ENCODE data around the gene TMEM191B.
"Not testable (repeated sequence)": the region's sequence is repeated elsewhere in the genome, so short reads cannot be mapped to it uniquely, and the experiment has no call there.

The TMEM191B gene

GRCh38 chr22:18528597-18529415 lies 1.2 kb downstream of the TMEM191B start:
- not testable (repeated sequence) for H3K4me1 ChIP-seq (ENCODE audit: insufficient read depth, low read length); H3K9me3 ChIP-seq (ENCODE audit: insufficient read depth, low read length, severe bottlenecking); H3K27ac ChIP-seq (ENCODE audit: low read length); H3K36me3 ChIP-seq (ENCODE audit: insufficient read depth, low read length); H3K9ac ChIP-seq (ENCODE audit: low read depth, low read length); H3K79me2 ChIP-seq (ENCODE audit: insufficient read depth, low read length); H4K20me1 ChIP-seq (ENCODE audit: insufficient read depth, low read length); H2AFZ ChIP-seq (ENCODE audit: low read depth, low read length); H3K27me3 ChIP-seq (ENCODE audit: insufficient read depth, low read length, poor library complexity)
- Histone ChIP-seq H3K4me3 (ENCODE audit: low read depth in 1 of 2, low read length in 2 of 2) (peak overlapping the region in 1 of 2 experiments; percentile 42; a peak in 2 of 4 replicates), H3K4me2 (ENCODE audit: insufficient read depth, low read length) (peak overlapping the region; percentile 47)
- DNase-seq: peak; percentile 89
- ATAC-seq (ENCODE audit: insufficient read depth, low read depth): peak; percentile 83

GRCh38 chr22:18529416-18530145 lies 2.0 kb downstream of the TMEM191B start:
- not testable (repeated sequence) for H3K9me3 ChIP-seq (ENCODE audit: insufficient read depth, low read length, severe bottlenecking); H3K36me3 ChIP-seq (ENCODE audit: insufficient read depth, low read length); H3K4me1 ChIP-seq (ENCODE audit: insufficient read depth, low read length); H3K79me2 ChIP-seq (ENCODE audit: insufficient read depth, low read length); DNase-seq; ATAC-seq (ENCODE audit: insufficient read depth, low read depth); H3K27ac ChIP-seq (ENCODE audit: low read length); H3K27me3 ChIP-seq (ENCODE audit: insufficient read depth, low read length, poor library complexity); H3K9ac ChIP-seq (ENCODE audit: low read depth, low read length); H3K4me2 ChIP-seq (ENCODE audit: insufficient read depth, low read length); H3K4me3 ChIP-seq (ENCODE audit: low read depth in 1 of 2, low read length in 2 of 2); H4K20me1 ChIP-seq (ENCODE audit: insufficient read depth, low read length); H2AFZ ChIP-seq (ENCODE audit: low read depth, low read length)

GRCh38 chr22:18533633-18534032 lies 6.0 kb downstream of the TMEM191B start:
- not testable (repeated sequence) for H3K36me3 ChIP-seq (ENCODE audit: insufficient read depth, low read length); H3K79me2 ChIP-seq (ENCODE audit: insufficient read depth, low read length); DNase-seq; ATAC-seq (ENCODE audit: insufficient read depth, low read depth); H3K4me2 ChIP-seq (ENCODE audit: insufficient read depth, low read length); H3K4me1 ChIP-seq (ENCODE audit: insufficient read depth, low read length); H4K20me1 ChIP-seq (ENCODE audit: insufficient read depth, low read length); H3K27ac ChIP-seq (ENCODE audit: low read length); H2AFZ ChIP-seq (ENCODE audit: low read depth, low read length); H3K9ac ChIP-seq (ENCODE audit: low read depth, low read length); H3K4me3 ChIP-seq (ENCODE audit: low read depth in 1 of 2, low read length in 2 of 2); H3K9me3 ChIP-seq (ENCODE audit: insufficient read depth, low read length, severe bottlenecking); H3K27me3 ChIP-seq (ENCODE audit: insufficient read depth, low read length, poor library complexity)

- not testable (repeated sequence) for H4K20me1 ChIP-seq (ENCODE audit: insufficient read depth, low read length); H3K4me3 ChIP-seq (ENCODE audit: low read depth in 1 of 2, low read length in 2 of 2); H3K27ac ChIP-seq (ENCODE audit: low read length); H3K4me2 ChIP-seq (ENCODE audit: insufficient read depth, low read length); DNase-seq; H3K36me3 ChIP-seq (ENCODE audit: insufficient read depth, low read length); H3K4me1 ChIP-seq (ENCODE audit: insufficient read depth, low read length); H3K9ac ChIP-seq (ENCODE audit: low read depth, low read length); H3K27me3 ChIP-seq (ENCODE audit: insufficient read depth, low read length, poor library complexity); H3K9me3 ChIP-seq (ENCODE audit: insufficient read depth, low read length, severe bottlenecking); H2AFZ ChIP-seq (ENCODE audit: low read depth, low read length); H3K79me2 ChIP-seq (ENCODE audit: insufficient read depth, low read length)
- peak; percentile 32; the same call in 1 of the 3 replicates for ATAC-seq (ENCODE audit: insufficient read depth, low read depth)
These were observed 6.7 kb downstream of the TMEM191B start for GRCh38 chr22:18534315-18534714.

- not testable (repeated sequence) for H3K27me3 ChIP-seq (ENCODE audit: insufficient read depth, low read length, poor library complexity); H3K9me3 ChIP-seq (ENCODE audit: insufficient read depth, low read length, severe bottlenecking); H3K36me3 ChIP-seq (ENCODE audit: insufficient read depth, low read length); H3K9ac ChIP-seq (ENCODE audit: low read depth, low read length); H4K20me1 ChIP-seq (ENCODE audit: insufficient read depth, low read length); H3K4me3 ChIP-seq (ENCODE audit: low read depth in 1 of 2, low read length in 2 of 2); H3K79me2 ChIP-seq (ENCODE audit: insufficient read depth, low read length); DNase-seq; H3K4me2 ChIP-seq (ENCODE audit: insufficient read depth, low read length); ATAC-seq (ENCODE audit: insufficient read depth, low read depth); H2AFZ ChIP-seq (ENCODE audit: low read depth, low read length); H3K4me1 ChIP-seq (ENCODE audit: insufficient read depth, low read length); H3K27ac ChIP-seq (ENCODE audit: low read length)
These were observed 12.4 kb downstream of the TMEM191B start for GRCh38 chr22:18539994-18540393.

GRCh38 chr22:18543400-18543799 lies 15.8 kb downstream of the TMEM191B start:
- not testable (repeated sequence) for H3K79me2 ChIP-seq (ENCODE audit: insufficient read depth, low read length); H3K36me3 ChIP-seq (ENCODE audit: insufficient read depth, low read length); H3K4me3 ChIP-seq (ENCODE audit: low read depth in 1 of 2, low read length in 2 of 2); H3K9ac ChIP-seq (ENCODE audit: low read depth, low read length); H3K4me1 ChIP-seq (ENCODE audit: insufficient read depth, low read length); H2AFZ ChIP-seq (ENCODE audit: low read depth, low read length); H3K9me3 ChIP-seq (ENCODE audit: insufficient read depth, low read length, severe bottlenecking); H3K4me2 ChIP-seq (ENCODE audit: insufficient read depth, low read length); H4K20me1 ChIP-seq (ENCODE audit: insufficient read depth, low read length); H3K27me3 ChIP-seq (ENCODE audit: insufficient read depth, low read length, poor library complexity); DNase-seq; ATAC-seq (ENCODE audit: insufficient read depth, low read depth); H3K27ac ChIP-seq (ENCODE audit: low read length)

- H4K20me1 ChIP-seq (ENCODE audit: insufficient read depth, low read length); DNase-seq; H2AFZ ChIP-seq (ENCODE audit: low read depth, low read length); ATAC-seq (ENCODE audit: insufficient read depth, low read depth); H3K9ac ChIP-seq (ENCODE audit: low read depth, low read length); H3K9me3 ChIP-seq (ENCODE audit: insufficient read depth, low read length, severe bottlenecking); H3K27ac ChIP-seq (ENCODE audit: low read length); H3K36me3 ChIP-seq (ENCODE audit: insufficient read depth, low read length); H3K4me3 ChIP-seq (ENCODE audit: low read depth in 1 of 2, low read length in 2 of 2); H3K4me2 ChIP-seq (ENCODE audit: insufficient read depth, low read length); H3K79me2 ChIP-seq (ENCODE audit: insufficient read depth, low read length); H3K27me3 ChIP-seq (ENCODE audit: insufficient read depth, low read length, poor library complexity); H3K4me1 ChIP-seq (ENCODE audit: insufficient read depth, low read length): not testable (repeated sequence)
These were observed 17.0 kb downstream of the TMEM191B start for GRCh38 chr22:18544615-18545014.

- H3K36me3 ChIP-seq (ENCODE audit: insufficient read depth, low read length); H3K9ac ChIP-seq (ENCODE audit: low read depth, low read length); H3K4me1 ChIP-seq (ENCODE audit: insufficient read depth, low read length); H3K9me3 ChIP-seq (ENCODE audit: insufficient read depth, low read length, severe bottlenecking); H3K27me3 ChIP-seq (ENCODE audit: insufficient read depth, low read length, poor library complexity); H3K4me3 ChIP-seq (ENCODE audit: low read depth in 1 of 2, low read length in 2 of 2); H3K79me2 ChIP-seq (ENCODE audit: insufficient read depth, low read length); H3K27ac ChIP-seq (ENCODE audit: low read length); H4K20me1 ChIP-seq (ENCODE audit: insufficient read depth, low read length); H3K4me2 ChIP-seq (ENCODE audit: insufficient read depth, low read length); ATAC-seq (ENCODE audit: insufficient read depth, low read depth); DNase-seq; H2AFZ ChIP-seq (ENCODE audit: low read depth, low read length): not testable (repeated sequence)
These were observed 22.0 kb downstream of the TMEM191B start for GRCh38 chr22:18549458-18550179.
